ENCODE results near the gene CIT.

DNA sequence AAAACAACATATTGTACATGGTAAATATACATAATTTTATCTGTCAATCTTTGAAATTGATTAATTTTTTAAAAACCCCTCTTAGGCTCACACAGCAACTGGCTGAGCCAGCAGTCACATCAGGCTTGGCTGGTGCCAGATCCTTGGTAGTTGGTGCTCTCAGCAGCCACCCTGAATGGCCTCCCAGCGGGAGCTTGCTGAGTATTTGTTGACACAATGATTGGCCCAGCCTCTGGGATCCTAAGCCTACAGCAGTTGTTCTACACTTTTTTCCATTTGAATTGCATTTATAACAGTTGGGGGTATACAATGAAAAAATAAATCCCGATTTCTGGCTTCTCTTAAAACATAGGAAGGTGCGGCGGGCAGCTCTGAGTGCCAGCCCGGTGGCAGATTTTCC lies 198.0 kb downstream of the CIT start:
- TF ChIP-seq POLR2A (IDR thresholded peaks at IDR 0.05; ENCODE audit: low read depth, low read length) (no peak), CTCF (IDR thresholded peaks at IDR 0.05; ENCODE audit: extremely low read depth in 1 of 2, insufficient read depth in 1 of 2, low read depth in 1 of 2, low read length in 2 of 2) (no peak), POLR2AphosphoS5 (IDR thresholded peaks at IDR 0.05; ENCODE audit: insufficient read depth, low read depth, low read length) (no peak), JUN (IDR thresholded peaks at IDR 0.05; ENCODE audit: borderline replicate concordance, insufficient read depth, insufficient read length, low read depth) (no peak), EZH2 (IDR thresholded peaks at IDR 0.05; ENCODE audit: borderline replicate concordance, low read depth, low read length, severe bottlenecking) (no peak)
- TF ChIP-seq, protein P1, sequence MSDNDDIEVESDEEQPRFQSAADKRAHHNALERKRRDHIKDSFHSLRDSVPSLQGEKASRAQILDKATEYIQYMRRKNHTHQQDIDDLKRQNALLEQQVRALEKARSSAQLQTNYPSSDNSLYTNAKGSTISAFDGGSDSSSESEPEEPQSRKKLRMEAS (IDR thresholded peaks at IDR 0.05; ENCODE audit: insufficient read depth, insufficient read length), result no peak
